OCI-LY7 (cell line): ENCODE data around the gene VSIG10L2.

Experiments
- EZH2phosphoT487 ChIP-seq: fragments of 200-600 bp; sonication (generic); IDR thresholded peaks from 2 replicates; pipeline ENCODE4 v1.6.1; 2018; ENCODE audit warnings: low read depth, borderline replicate concordance, mild to moderate bottlenecking, mixed run types, antibody characterized with exemption, low read length, moderate library complexity, mixed read lengths
- TF ChIP-seq, protein P1 (sequence below): fragments of 200-600 bp; sonication (generic); conservative IDR thresholded peaks from 2 replicates; pipeline ENCODE4 v1.5.1; 2014; ENCODE audit warnings: mild to moderate bottlenecking, antibody characterized with exemption, low read length, moderate library complexity, mixed read lengths

DNA sequence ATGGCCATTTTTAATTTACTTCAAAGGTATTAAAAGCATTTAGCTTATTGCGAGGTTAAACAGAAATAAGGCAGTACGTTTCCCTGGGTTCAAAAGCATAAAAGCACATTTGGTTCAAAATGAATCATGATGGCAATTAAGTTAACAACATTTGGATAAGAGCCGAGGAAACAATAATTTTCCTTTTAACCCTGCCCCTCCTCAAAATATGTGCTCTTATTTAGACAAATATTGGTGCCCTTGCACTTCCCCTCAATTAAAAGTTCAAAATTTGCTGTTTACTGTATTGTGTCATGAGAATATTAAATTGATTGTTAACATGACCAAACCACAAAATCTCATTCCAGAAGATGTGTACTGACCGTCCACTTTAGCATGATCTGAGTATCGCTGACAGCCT is 48.7 kb downstream of the VSIG10L2 start:
- TF ChIP-seq, protein P1, sequence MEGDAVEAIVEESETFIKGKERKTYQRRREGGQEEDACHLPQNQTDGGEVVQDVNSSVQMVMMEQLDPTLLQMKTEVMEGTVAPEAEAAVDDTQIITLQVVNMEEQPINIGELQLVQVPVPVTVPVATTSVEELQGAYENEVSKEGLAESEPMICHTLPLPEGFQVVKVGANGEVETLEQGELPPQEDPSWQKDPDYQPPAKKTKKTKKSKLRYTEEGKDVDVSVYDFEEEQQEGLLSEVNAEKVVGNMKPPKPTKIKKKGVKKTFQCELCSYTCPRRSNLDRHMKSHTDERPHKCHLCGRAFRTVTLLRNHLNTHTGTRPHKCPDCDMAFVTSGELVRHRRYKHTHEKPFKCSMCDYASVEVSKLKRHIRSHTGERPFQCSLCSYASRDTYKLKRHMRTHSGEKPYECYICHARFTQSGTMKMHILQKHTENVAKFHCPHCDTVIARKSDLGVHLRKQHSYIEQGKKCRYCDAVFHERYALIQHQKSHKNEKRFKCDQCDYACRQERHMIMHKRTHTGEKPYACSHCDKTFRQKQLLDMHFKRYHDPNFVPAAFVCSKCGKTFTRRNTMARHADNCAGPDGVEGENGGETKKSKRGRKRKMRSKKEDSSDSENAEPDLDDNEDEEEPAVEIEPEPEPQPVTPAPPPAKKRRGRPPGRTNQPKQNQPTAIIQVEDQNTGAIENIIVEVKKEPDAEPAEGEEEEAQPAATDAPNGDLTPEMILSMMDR = no peak
- TF ChIP-seq EZH2phosphoT487 = no peak
